SJSA1 (cell line): ENCODE results near the gene HES2. TPM values are rescaled to one million over a fixed set of nuclear protein-coding genes. Genes with fewer than 3 reads are reported as not detected.
"Not testable (repeated sequence)": the region's sequence is repeated elsewhere in the genome, so short reads cannot be mapped to it uniquely, and the experiment has no call there.

Source experiments
- DNase-seq, 2 experiments: peaks; one replicate each; pipeline ENCODE4 v3.0.0-alpha.2; 2015 to 2020; ENCODE audit warnings: low spot score in 2 of 2, low read depth in 1 of 2
- H3K27ac ChIP-seq: fragments of 250-450 bp; sonication (Bioruptor Pico); 2 replicates; pipeline ENCODE4 v1.5.1; 2020; ENCODE audit warnings: mild to moderate bottlenecking, moderate library complexity
- H3K27me3 ChIP-seq: fragments of 250-450 bp; sonication (Bioruptor Pico); replicated peaks from 2 replicates; pipeline ENCODE4 v1.5.1; 2020; ENCODE audit warnings: mild to moderate bottlenecking, moderate library complexity
- H3K36me3 ChIP-seq: fragments of 250-450 bp; sonication (Bioruptor Pico); 2 replicates; pipeline ENCODE4 v1.5.1; 2020; ENCODE audit warnings: mild to moderate bottlenecking
- H3K4me1 ChIP-seq: fragments of 250-450 bp; sonication (Bioruptor Pico); replicated peaks from 2 replicates; pipeline ENCODE4 v1.6.1; 2021; ENCODE audit warnings: mild to moderate bottlenecking
- H3K4me3 ChIP-seq: fragments of 250-450 bp; sonication (Bioruptor Pico); 2 replicates; pipeline ENCODE4 v1.5.1; 2020; ENCODE audit warnings: mild to moderate bottlenecking
- H3K9me3 ChIP-seq: fragments of 250-450 bp; sonication (Bioruptor Pico); replicated peaks from 2 replicates; pipeline ENCODE4 v1.5.1; 2020; ENCODE audit warnings: mild to moderate bottlenecking
- total RNA-seq: library from RNA; depleted of rRNA; stranded (reverse); fragments of >200 nt; shearing (Covaris generic); gene quantifications from 2 replicates; pipeline ENCODE4 v1.2.3, GENCODE V29; 2014

Gene HES2
- total RNA-seq, 1 experiment from 2014 or later, result not detected

DNA sequence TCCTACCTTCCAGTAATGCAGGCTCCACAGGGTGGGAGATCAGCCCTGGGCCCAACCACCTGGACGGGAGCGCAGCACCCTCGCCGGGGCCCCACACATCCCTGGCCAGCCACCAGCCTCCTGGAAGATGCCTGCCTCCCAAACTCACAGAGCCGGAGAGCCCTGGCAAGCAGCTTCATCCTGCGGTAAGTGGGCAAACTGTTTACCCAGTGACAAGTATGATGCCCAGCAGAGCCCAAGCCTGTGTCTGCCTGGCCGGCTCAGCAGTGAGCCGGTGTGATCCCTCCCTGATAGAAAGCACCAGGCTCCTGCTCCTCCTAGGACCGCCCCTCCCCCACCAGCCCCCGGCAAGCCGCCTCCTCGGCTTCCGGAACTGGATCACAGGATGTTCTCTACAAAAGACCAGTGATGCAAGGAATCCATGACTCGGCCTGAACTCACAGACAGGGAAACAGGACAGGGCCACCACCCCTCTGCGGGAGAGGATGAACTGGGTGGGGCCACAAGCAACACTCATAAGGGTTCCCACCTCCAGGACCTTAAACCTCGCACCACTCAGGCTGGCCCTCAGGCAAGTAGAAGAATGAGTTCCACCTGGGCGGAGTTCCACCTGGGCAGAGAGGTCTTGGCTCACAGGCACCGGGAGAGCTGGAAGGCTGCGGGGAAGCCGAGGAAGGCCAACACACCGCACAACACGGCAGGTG, 34.1 kb downstream of the HES2 start:
- peaks cover 15% of the 10 kb centered on the region for H3K4me1 ChIP-seq
- peak; percentile 21 to 67 for DNase-seq
- no peaks in the 10 kb centered on the region for H3K36me3 ChIP-seq
- no peaks in the 10 kb centered on the region for H3K9me3 ChIP-seq
- no peaks in the 10 kb centered on the region for H3K27me3 ChIP-seq
- no peak overlapping the region for H3K4me3 ChIP-seq
- no peak overlapping the region for H3K27ac ChIP-seq

DNA sequence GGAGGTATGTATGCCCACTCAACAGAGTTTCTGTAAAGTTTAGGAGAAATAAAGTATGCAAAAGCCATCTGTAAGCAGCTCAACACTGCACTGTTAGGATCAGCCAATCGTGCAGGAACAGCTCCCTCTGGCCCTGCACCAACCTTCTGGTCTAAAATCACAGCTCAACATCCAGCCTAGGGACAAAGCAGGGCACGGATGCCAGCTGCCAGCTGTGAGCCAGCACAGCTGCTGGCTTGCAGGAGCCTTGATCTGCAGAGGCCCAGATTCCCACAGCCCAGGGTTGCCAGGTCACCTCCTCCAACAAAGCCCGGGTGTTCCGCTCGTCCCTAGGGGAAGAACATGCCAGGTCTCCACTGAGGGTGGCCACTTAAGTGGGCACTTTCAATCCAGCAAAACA, 34.8 kb downstream of the HES2 start:
- no peak overlapping the region for H3K27ac ChIP-seq
- DNase-seq, result no peak
- H3K27me3 ChIP-seq, result no peaks in the 10 kb centered on the region
- no peaks in the 10 kb centered on the region for H3K9me3 ChIP-seq
- H3K4me3 ChIP-seq, result no peak overlapping the region
- H3K4me1 ChIP-seq, result peaks cover 15% of the 10 kb centered on the region
- H3K36me3 ChIP-seq, result no peaks in the 10 kb centered on the region

DNA sequence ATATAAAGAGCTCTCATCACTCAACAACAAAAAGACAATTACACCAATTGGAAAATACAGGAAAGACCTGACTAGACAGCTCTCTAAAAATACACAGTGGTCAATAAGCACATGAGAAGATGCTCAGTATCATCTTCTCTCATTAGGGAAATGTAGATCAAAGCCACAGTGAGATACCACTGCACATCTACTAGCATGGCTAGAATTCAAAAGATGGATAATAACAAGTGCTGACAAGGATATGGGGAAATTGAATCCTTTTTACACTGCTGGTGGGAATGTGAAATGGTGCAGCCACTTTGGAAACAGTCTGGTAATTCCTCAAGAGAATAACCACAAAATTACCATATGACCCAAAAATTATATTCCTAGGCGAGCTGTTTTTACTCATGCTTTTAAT, 35.6 kb downstream of the HES2 start:
- H3K36me3 ChIP-seq, result no peaks in the 10 kb centered on the region
- H3K4me1 ChIP-seq, result peaks cover 15% of the 10 kb centered on the region
- H3K27me3 ChIP-seq, result no peaks in the 10 kb centered on the region
- H3K9me3 ChIP-seq, result no peaks in the 10 kb centered on the region
- no peak for DNase-seq
- H3K4me3 ChIP-seq, result no peak overlapping the region
- no peak overlapping the region for H3K27ac ChIP-seq

DNA sequence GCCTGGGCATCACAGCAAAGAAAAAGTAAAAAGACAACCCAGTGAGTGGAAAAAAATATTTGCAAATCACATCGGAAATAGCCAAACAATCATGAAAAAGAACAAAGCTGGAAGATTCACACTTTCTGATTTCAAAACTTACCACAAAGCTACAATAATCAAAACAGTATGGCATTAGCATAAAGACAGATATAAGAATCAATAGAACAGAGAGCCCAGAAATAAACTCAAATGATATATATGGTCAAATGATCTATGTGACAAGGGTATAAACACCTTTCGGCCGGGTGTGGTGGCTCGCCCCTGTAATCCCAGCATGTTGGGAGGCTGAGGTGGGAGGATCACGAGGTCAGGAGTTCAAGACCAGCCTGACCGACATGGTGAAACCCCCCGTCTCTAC, 39.7 kb downstream of the HES2 start:
- H3K27me3 ChIP-seq, result no peaks in the 10 kb centered on the region
- H3K27ac ChIP-seq, result no peak overlapping the region
- no peak overlapping the region for H3K4me3 ChIP-seq
- H3K36me3 ChIP-seq, result no peaks in the 10 kb centered on the region
- no peaks in the 10 kb centered on the region for H3K4me1 ChIP-seq
- no peaks in the 10 kb centered on the region for H3K9me3 ChIP-seq
- DNase-seq, result no peak

DNA sequence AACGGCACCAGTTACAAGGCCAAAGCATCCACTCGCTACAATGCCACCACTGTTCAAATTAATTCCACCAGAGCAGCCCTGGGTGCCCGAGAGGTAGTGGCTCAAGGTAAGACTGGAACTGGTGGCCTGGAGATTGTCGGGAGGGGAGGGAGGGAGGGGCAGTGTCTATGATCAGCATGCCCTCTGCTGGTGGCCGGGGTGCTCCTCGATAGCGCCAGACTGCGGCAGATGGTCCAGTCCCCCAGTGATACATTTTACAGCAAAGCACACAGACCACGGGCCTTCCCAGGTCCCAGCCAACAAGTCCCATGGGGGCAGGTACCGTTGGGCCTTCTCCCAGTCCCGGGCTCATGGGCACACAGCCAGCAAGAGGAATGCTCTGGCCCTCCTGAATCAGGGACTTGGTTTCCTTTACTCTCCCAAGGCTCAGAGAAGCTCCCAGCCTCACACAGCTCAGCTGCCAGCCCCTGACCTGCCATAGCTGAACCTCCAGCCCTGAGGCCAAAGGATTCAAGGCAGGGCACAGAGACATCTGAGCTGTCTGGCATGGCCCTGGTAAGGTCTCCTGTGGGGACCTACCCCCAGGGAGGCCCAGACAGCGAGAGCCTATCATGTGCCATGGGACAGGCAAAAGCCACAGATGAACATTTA, 41.5 kb downstream of the HES2 start:
- Histone ChIP-seq H3K36me3 (no peaks in the 10 kb centered on the region), H3K27ac (no peak overlapping the region)

DNA sequence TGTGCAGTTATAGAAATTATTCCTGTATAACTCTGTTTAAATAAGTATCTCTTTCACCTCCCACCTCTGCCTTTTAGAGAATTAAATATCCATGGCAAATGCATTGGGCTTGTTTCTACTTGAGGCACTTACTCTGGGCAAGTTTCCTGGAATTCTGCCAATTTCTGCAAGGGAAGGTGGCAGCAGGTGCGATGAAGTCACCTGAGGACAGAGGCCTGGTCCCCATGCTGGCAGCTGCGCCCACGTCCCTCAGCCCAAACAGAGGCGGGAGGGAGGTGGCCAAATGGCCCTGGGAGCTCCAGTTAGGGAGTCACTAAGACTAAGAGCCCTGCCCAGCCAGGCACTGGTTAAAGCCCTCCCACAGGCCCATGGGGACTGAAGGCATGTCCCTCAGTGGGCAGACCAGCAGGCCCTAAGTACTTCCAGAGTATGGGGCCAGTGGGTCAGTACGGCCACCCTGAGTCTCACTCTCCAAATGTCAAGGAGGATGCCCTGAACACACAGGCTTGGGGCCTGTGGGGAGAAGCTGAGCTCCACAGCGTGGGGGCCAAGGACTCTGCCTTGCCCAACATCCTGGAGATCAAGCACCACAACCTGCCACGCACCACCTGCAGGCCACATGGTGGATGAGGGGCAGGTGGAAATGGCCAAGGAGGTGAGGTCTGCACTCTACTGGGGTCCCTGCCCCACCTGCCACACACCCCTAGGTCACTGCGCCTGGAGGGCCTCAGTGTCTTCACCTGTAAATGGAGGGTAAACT, 45.6 kb downstream of the HES2 start:
- no peaks in the 10 kb centered on the region for H3K27me3 ChIP-seq
- no peak overlapping the region for H3K4me3 ChIP-seq
- H3K27ac ChIP-seq, result no peak overlapping the region
- no peaks in the 10 kb centered on the region for H3K9me3 ChIP-seq
- no peaks in the 10 kb centered on the region for H3K4me1 ChIP-seq
- H3K36me3 ChIP-seq, result no peaks in the 10 kb centered on the region
- no peak for DNase-seq

More for the DNA sequence above, 41.5 kb downstream of the HES2 start:
- Histone ChIP-seq H3K9me3 (no peaks in the 10 kb centered on the region), H3K4me1 (no peaks in the 10 kb centered on the region), H3K4me3 (no peak overlapping the region), H3K27me3 (no peaks in the 10 kb centered on the region)
- DNase-seq, result no peak

DNA sequence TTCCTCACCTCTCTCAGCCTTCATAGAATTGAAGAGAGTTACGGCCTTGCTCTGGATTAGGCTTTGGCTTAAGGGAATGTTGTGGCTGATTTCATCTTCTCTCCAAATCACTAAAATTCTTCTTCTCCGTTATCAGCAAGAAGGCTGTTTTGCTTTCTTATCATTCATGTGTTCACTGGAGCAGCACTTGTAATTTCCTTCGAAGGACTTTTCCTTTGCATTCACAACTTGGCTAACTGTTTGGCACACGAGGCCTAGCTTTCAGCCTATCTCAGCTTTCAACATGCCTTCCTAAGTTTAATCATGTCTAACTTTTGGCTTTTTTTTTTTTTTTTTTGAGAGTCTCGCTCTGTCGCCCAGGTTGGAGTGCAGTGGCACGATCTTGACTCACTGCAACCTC, 47.5 kb downstream of the HES2 start:
- not testable (repeated sequence) for H3K27ac ChIP-seq, DNase-seq, H3K36me3 ChIP-seq, H3K27me3 ChIP-seq, H3K4me3 ChIP-seq, H3K9me3 ChIP-seq
- peaks cover 10% of the 10 kb centered on the region for H3K4me1 ChIP-seq

DNA sequence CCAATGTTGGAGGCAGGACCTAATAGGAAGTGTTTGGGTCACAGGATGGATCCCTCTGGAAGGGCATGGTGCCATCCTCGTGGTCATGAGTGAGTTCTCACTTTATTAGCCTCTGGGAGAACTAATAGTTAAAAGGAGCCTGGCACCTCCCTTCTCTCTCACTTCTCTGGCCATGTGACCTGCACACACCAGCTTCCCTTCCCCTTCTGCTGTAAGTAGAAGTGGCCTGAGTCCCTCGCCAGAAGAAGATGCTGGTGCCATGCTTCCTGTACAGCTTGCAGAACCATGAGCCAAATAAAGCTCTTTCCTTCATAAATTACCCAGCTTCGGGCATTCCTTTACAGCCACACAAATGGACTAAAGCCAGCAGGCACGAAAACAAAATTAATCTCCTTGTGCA, 49.7 kb downstream of the HES2 start:
- Histone ChIP-seq H3K9me3 (no peaks in the 10 kb centered on the region), H3K4me1 (peaks cover 10% of the 10 kb centered on the region), H3K4me3 (no peak overlapping the region), H3K27ac (no peak overlapping the region), H3K27me3 (no peaks in the 10 kb centered on the region), H3K36me3 (no peaks in the 10 kb centered on the region)
- no peak for DNase-seq

DNA sequence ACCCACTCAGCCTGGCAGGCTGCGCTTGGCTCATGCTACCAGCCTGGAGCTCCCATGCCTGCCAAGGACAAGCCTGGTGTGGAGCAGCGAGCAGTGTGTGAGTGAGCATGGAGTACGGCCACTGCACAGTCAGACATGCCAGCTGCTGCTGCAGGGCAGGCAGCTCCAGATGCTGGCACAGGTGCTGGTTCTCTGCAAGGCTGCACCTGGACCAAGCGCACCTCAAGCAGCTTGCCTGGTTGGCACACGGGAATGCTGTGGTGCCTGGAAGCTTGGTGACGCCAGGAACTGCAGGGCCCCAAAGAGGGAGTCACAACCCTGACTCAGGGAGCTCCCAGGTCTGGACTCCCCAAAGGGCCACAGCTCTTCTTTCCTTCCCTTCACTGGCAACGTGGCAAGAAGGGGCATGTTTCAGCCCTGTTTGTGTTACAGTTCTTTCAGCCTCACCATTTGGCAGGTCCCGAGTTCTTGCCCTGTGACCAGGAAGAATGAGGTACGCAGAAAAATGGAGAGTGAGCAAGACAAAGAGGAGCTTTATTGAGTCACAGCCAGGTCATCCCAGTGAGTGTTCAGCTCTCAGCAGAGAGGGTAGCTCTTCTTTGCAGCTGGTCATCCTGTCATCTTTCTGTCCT, 52.2 kb downstream of the HES2 start:
- no peak overlapping the region for H3K4me3 ChIP-seq
- no peak overlapping the region for H3K27ac ChIP-seq
- H3K27me3 ChIP-seq, result no peaks in the 10 kb centered on the region
- H3K36me3 ChIP-seq, result no peaks in the 10 kb centered on the region
- peaks cover 10% of the 10 kb centered on the region for H3K4me1 ChIP-seq
- DNase-seq, result no peak
- H3K9me3 ChIP-seq, result no peaks in the 10 kb centered on the region

DNA sequence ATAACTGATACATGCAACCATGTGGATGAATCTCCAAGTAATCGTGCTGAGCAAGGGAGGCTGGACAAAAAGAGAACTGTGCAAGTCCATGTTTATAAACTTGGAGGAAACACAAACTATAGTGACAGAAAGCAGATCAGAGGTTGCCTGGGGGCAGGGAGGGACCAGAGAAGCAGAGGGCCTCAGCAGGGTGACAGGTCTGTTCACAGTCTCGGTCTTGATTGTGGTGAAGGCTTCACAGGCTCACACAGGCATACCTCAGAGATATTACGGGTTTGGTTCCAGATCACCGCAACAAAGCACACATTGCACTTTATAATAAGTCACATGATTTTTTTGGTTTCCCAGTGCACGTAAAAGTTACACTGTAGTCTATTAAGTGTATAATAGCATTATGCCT, 54.7 kb downstream of the HES2 start:
- Histone ChIP-seq H3K4me1 (peaks cover 13% of the 10 kb centered on the region), H3K9me3 (no peaks in the 10 kb centered on the region), H3K27ac (no peak overlapping the region), H3K27me3 (no peaks in the 10 kb centered on the region), H3K36me3 (no peaks in the 10 kb centered on the region), H3K4me3 (no peak overlapping the region)
- no peak for DNase-seq

DNA sequence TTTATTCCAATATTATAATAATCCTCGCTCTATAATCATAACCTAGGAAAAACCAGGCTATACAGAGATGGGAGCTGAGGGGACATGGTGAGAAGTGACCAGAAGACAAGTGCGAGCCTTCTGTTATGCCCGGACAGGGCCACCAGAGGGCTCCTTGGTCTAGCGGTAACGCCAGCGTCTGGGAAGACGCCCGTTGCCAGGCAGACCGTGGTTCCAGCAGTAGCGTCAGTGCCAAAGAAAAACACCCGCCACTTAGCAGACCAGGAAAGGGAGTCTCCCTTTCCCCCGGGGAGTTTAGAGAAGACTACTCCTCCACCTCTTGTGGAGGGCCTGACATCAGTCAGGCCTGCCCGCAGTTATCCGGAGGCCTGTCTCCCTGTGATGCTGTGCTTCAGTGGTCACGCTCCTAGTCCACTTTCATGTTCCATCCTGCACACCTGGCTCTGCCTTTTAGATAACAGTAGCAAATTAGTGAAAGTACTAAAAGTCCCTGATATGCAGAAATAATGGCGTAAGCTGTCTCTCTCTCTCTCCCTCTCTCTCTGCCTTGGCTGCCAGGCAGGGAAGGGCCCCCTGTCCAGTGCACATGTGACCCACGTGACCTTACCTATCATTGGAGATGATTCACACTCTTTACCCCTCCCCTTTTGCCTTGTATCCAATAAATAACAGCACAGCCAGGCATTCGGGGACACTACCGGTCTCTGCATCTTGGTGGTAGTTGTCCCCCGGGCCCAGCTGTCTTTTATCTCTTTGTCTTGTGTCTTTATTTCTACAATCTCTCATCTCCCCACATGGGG, 56.4 kb downstream of the HES2 start:
- not testable (repeated sequence) for H3K27me3 ChIP-seq, H3K36me3 ChIP-seq, H3K27ac ChIP-seq, H3K4me3 ChIP-seq, H3K9me3 ChIP-seq
- DNase-seq, result peak; percentile 35 to 67
- peaks cover 29% of the 10 kb centered on the region for H3K4me1 ChIP-seq
